Ovary (tissue), 9 donors: ENCODE measurements around the gene ENTPD1. TPM values are rescaled to one million over a fixed set of nuclear protein-coding genes. Genes with fewer than 3 reads are reported as not detected.
"Not testable (repeated sequence)": the region's sequence is repeated elsewhere in the genome, so short reads cannot be mapped to it uniquely, and the experiment has no call there.

Experiments
- DNase-seq, 5 donors: peaks; one replicate each; pipeline ENCODE4 v3.0.0-alpha.2; 2019 to 2020
- H3K27ac ChIP-seq, 2 donors: fragments of 200-600 bp; one replicate each; pipeline versions ENCODE4 v1.5.1 to v1.8.0; 2019 to 2022
- H3K27me3 ChIP-seq: fragments of 200-600 bp; one replicate; pipeline ENCODE4 v1.8.0; 2022
- H3K36me3 ChIP-seq: fragments of 200-600 bp; sonication (generic); one replicate; pipeline ENCODE4 v1.5.1; 2019
- H3K4me1 ChIP-seq: one replicate; pipeline ENCODE4 v1.8.1; 2013; ENCODE audit warnings: mild to moderate bottlenecking, moderate library complexity; ENCODE audit not compliant: insufficient read depth
- H3K4me3 ChIP-seq: fragments of 200-600 bp; sonication (generic); one replicate; pipeline ENCODE4 v1.5.1; 2017
- H3K9me3 ChIP-seq, 2 donors: fragments of 200-600 bp in 1 of 2; sonication (generic) in 1 of 2; one replicate each; pipeline versions ENCODE4 v1.5.1 to v1.8.1; 2013 to 2019; ENCODE audit warnings: mild to moderate bottlenecking in 1 of 2, moderate library complexity in 1 of 2
- CTCF ChIP-seq, 3 donors: fragments of 450-650 bp in 2 of 3; fragments of 200-600 bp in 1 of 3; IDR thresholded peaks; one replicate each; pipeline versions ENCODE4 v1.5.1 to v1.8.0; 2016 to 2022; ENCODE audit warnings: antibody characterized with exemption in 3 of 3, mild to moderate bottlenecking in 1 of 3
- EP300 ChIP-seq: sonication (generic); formaldehyde crosslinking; IDR thresholded peaks from one replicate; pipeline ENCODE4 v1.6.1; 2017; ENCODE audit warnings: antibody characterized with exemption
- POLR2A ChIP-seq: fragments of 450-650 bp; IDR thresholded peaks from one replicate; pipeline ENCODE4 v1.6.1; 2017; ENCODE audit warnings: antibody characterized with exemption, mild to moderate bottlenecking, moderate library complexity
- WGBS, 3 donors: extraction: QIAGEN DNeasy Blood & Tissue Kit in 1 of 3; methylation state at CpG; one replicate each; pipeline versions ENCODE4 v1.1.5 to v1.1.7; 2013 to 2017; 5-methylcytosine and 5-hydroxymethylcytosine counted together
- intact Hi-C, 4 donors: fragments of 100-400 bp; cut with DNase I; formaldehyde crosslinking; loops; one replicate each; pipeline versions ENCODE4 v1.11.0 to v1.15.1; 2022 to 2023
- polyA plus RNA-seq, 2 donors: library from polyadenylated mRNA; stranded (reverse); fragments of 200-250 nt in 1 of 2; fragments of 350-450 nt in 1 of 2; fragmentation: Illumina TruSeq in 1 of 2; extraction: RNeasy Lipid Tissue Mini Kit (QIAGEN cat#74804) in 1 of 2; gene quantifications; one replicate each; pipeline ENCODE4 v1.2.3, GENCODE V29; 2013 to 2014
- total RNA-seq, 7 donors: library from RNA; depleted of rRNA in 2 of 7; stranded (reverse); fragments of >200 nt in 2 of 7; fragmentation: NEBNext Ultra II Directional in 3 of 7; extraction: Animal tissue kit (Norgen Biotek cat#: 25700) in 3 of 7; gene quantifications; one replicate each; pipeline versions ENCODE4 v1.1.0 to v1.2.4, GENCODE V29; 2016 to 2023
- donor health status: DM: no; HTN: no; CAD: no; lungs with moderate emphysema.
- donor health status: DM: no; HTN: no; CAD: no.
- donor health status: Bipolar disorder and iron deficiency.
- donor health status: DM: yes; HTN: yes; CAD: no.
- donor health status: DM: no; HTN: no; CAD: no.
- donor health status: DM: yes; HTN: yes; CAD: no.

ENTPD1 gene
- total and polyA plus RNA-seq, 9 donors: 3.0 to 51.5 (median 8.1) TPM

GRCh38 chr10:95908450-95908849 is 152.5 kb downstream of the ENTPD1 start:
- 51 to 54% (median 52%) methylated on average over 4 of the region's 4 CpGs for WGBS, 3 donors
- H3K27ac ChIP-seq: no peak overlapping the region
- TF ChIP-seq EP300: no peak
- DNase-seq: no peak
- no peaks in the 10 kb centered on the region for H3K27me3 ChIP-seq
- no peak overlapping the region for H3K4me3 ChIP-seq
- H3K36me3 ChIP-seq: no peaks in the 10 kb centered on the region
- H3K4me1 ChIP-seq: peaks cover 2% of the 10 kb centered on the region
- H3K9me3 ChIP-seq: no peaks in the 10 kb centered on the region
- intact Hi-C loops: no loop called here

- H3K4me1 ChIP-seq: peaks cover 2% of the 10 kb centered on the region
- 90 to 98% (median 97%) methylated on average over 2 of the region's 2 CpGs for WGBS, 3 donors
- intact Hi-C loops: no loop called here
- H3K9me3 ChIP-seq: no peaks in the 10 kb centered on the region
- H3K4me3 ChIP-seq: no peak overlapping the region
- H3K36me3 ChIP-seq: no peaks in the 10 kb centered on the region
- no peak for TF ChIP-seq EP300
- TF ChIP-seq POLR2A: no peak
- TF ChIP-seq CTCF (IDR thresholded peaks at IDR 0.05): no peak
- DNase-seq: no peak
- H3K27me3 ChIP-seq: no peaks in the 10 kb centered on the region
- H3K27ac ChIP-seq: no peak overlapping the region
Measured at GRCh38 chr10:95909561-95909960, 153.6 kb downstream of the ENTPD1 start.

GRCh38 chr10:95916039-95916438 is 160.1 kb downstream of the ENTPD1 start:
- H3K9me3 ChIP-seq, intact Hi-C loops, H3K27me3 ChIP-seq, H3K27ac ChIP-seq, H3K4me3 ChIP-seq, H3K36me3 ChIP-seq, H3K4me1 ChIP-seq, DNase-seq: not testable (repeated sequence)

Other genes with a start within 250 kb of the ENTPD1 start
- 100 to 1,000 TPM in 1 of 7 donors, 10 to 100 TPM in 6; 10.7 to 126 (median 20.0) TPM for gene SORBS1, start 194.8 kb upstream of the ENTPD1 start, total RNA-seq
- 100 to 1,000 TPM in 1 of 2 donors, 10 to 100 TPM in 1; 14.7 to 156 TPM for gene SORBS1, start 194.8 kb upstream of the ENTPD1 start, polyA plus RNA-seq
- gene ALDH18A1, start 99.5 kb upstream of the ENTPD1 start, total RNA-seq: 10 to 100 TPM; 16.5 to 45.6 (median 38.7) TPM
- 10 to 100 TPM; 13.7 to 65.8 TPM for gene ALDH18A1, start 99.5 kb upstream of the ENTPD1 start, polyA plus RNA-seq
- gene TCTN3, start 62.2 kb upstream of the ENTPD1 start, total RNA-seq: 10 to 100 TPM; 24.1 to 44.7 (median 34.2) TPM
- gene TCTN3, start 62.2 kb upstream of the ENTPD1 start, polyA plus RNA-seq: 100 to 1,000 TPM in 1 of 2 donors, 10 to 100 TPM in 1; 21.7 to 107 TPM
- 1 to 10 TPM in 3 of 7 donors, under 1 TPM in 4; 0.43 to 1.8 (median 0.92) TPM for gene CC2D2B, start 151.8 kb downstream of the ENTPD1 start, total RNA-seq
- 1 to 10 TPM in 1 of 2 donors, under 1 TPM in 1; 0.35 to 1.9 TPM for gene CC2D2B, start 151.8 kb downstream of the ENTPD1 start, polyA plus RNA-seq